ENCODE measurements around the gene ZNF664.
A peak's percentile ranks its signal among the peaks of the same experiment; 100 is the strongest.

ZNF664 gene

DNA sequence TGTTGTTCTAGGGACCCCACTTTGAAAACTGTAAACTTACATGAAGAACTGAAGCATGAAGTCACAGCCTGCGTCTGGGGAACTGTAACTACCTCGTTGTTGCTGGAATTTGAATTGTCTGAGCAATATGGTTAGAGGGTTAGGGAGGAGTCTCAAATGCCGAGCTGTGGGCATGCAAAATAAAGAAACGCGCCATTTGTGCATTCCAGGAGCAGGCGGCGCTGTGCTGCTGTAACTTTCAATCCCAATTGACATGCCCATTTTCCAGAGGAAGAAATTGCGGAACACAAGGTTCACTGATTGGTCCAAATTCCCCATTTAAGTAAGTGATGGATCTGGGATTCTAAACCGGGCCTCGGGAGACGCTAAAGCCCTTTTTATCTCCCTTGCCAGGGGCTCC, 61.3 kb downstream of the ZNF664 start:
- DNase-seq: no peak

DNA sequence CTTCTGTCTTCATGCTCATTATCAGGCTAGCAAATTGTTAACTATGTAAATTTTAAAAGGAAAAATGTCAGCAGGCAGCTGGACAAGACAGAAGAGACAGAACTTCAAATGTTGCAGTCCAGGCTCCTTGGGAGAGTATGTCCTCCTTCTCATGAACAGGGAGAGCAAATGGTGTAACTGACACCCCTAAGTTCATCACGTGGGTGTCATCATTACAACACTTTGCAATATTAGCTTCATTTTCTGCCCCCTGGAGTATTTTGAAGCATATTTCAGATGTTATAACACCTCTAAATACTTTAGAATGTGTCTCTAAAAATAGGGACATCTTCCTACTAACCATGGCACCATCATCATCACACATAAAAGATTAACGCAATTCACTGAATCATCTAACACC, 62.1 kb downstream of the ZNF664 start:
- no peak for DNase-seq

DNA sequence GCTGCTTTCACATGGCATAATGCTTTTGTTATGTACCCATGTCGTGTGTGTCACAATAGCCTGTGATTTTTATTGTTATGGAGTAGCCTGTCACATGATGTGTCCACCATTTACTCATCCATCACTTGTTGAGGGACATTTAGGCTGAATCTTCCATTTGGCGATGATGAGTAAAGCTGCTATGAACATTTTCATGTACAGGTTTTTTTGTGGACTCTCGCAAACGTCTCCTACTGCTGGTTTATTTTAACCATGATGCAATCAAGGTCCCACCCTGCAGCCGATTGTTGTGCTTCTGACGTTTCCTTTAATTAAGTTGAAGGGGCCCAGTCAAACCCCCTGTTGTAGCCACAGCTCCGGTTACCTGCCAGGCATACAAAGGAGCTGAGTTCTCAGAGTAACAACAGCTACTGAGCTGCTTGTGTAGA, 63.2 kb downstream of the ZNF664 start:
- no peak for DNase-seq

DNA sequence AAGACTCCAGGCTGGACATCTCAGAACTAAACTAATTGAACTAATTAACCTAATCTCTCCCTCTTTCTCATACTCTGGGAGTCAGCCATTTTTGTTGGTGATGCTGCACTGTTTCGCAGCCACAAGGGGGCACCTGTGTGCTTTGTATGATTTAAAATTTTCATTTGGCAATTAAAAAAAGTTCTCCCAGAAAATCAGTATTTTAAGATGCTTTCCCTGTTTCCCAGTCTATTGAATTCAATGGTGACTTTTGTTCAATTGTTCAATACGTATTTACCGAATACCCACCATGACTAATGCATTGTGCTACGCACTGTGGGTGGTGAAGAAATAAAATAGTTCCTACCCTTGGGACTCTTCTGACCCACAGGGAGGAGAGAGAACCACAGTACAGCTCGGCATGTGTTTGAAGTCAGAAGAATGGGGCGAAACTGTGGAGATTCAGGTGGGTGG, 63.7 kb downstream of the ZNF664 start:
- peak in 7 of 14 donors; percentile 8 to 52 (median 28) for DNase-seq

DNA sequence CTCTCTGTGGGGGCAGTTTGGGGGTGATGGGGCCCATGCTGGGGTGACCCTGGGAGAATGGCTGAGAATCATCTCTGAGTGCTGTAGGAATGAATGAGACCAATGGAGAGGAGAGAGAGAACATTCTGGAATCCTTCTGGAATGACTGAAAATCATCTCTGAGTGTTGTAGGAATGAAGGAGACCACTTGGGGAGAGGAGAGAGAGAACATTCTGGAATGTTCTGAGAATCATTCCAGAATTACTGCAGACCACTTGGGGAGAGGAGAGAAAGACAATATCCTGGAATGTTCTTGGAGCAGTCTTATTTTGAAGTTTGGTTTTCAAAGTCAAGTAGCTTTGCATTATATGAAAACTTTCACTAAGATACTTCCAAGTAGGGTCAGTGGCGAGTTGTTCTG, 64.3 kb downstream of the ZNF664 start:
- DNase-seq: no peak

DNA sequence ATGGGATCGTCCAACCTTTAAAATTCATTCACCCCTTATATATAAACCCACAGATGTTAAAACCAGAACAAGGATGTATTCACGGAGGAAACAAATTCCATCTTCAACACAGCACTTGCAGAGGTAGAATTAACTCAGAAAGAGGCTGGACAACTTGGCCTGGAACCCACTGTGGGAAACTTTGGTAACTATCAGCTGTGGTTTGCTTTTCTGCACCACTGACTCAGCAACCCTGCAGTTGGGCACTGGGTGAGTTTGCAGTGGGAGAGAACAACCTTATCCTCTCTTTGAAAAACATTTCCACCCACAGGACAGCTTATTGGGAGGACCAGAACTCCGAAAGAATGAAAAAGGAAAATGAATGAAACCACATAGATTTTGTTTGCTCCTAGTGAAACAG, 66.3 kb downstream of the ZNF664 start:
- no peak for DNase-seq

DNA sequence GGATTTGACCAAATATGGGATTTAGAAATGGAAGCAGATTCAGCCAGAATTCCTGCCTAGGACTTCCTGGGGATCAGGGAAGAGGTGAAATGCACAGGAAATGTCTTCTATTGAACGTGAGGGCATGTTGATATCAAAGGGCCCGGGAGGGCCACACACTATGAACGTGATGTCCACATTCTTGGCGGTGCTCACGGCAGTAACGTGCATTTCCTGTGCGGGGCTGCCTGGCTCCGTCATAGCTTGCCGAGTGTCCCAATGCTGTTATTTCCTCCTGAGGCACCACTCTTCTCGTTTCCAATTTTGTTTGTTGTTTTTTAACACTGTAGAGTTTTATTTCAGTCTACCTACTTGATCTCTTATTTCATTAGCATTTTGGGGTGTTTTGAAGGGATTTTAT, 67.3 kb downstream of the ZNF664 start:
- no peak for DNase-seq

DNA sequence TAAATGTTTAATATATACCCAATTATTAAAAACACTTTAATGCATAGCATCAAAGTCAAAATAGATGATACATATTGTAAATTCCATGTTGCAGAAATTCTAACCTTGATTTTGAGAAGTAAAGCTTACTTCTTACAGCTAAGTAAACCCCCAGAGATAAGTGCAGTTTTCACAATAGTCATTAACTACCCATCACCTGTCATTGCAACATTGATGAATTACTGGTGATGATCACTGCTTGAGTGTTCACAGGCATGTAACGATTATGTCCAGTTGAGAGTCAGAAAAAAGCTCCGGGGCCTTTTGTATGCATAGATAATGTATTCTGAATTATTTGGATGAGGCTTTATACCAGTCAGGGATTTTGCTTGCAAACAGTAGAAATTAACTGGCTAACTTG, 67.7 kb downstream of the ZNF664 start:
- DNase-seq: no peak

DNA sequence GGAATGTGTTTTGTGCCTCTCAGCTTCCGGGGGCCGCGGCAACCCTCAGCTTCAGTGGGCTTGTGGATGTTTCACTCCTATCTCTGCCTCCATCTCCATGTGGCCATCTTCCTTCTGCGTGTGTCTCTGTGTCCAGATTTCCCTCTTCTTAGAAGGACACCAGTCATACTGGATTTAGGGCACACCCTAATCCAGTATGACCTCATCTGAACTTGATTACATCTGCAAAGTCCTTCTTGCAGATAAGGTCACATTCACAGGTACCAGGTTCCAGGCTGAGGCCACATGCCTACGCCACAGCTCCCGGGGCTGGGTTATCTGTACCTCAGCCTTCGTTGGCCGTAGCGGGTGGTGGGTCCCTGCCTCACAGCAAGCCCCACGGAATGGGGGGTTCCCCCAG, 68.9 kb downstream of the ZNF664 start:
- DNase-seq: no peak

DNA sequence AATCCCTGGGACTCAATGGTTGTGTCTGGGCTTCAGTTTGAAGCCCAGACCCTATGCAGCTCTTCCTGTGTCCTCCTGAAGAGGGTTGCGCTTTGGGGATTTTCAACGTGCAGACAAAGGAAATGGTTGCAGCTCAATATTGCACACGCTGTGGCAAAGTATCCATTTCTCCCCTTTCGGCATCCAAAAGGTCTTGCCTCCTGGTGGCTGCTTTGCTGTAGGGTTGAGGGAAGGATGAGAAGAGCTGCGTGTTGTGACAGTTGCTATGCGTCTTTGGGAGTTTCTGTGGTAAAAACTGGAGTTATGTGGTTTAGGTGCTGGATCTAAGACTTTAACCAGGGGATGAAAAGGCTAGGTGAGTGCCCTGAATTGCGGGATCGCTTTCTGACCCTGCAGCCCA, 71.0 kb downstream of the ZNF664 start:
- DNase-seq: no peak

DNA sequence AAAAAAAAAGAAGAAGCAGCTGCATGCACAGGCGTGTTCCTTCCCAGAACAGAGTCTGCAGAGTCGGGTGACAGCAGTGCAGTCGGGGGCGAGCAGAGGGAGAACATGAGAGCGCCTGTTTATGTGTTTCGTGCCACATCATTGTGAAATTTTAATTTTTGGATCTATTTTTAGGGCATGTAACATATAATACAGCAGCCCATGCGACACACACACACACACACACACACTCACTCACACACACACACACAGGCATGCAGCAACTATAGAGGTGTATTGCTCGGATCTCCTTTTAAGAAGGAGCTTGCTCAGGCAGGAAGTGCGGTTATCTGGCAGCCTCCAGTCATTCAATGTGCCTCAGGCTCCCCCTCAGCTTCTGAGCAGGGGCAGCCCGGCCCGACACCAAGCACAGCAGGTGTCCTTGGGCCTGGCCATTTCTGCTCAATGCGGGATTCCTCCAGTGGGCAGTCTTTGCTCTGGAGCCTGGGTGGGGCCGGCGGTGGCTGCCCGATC, 71.8 kb downstream of the ZNF664 start:
- DNase-seq: no peak

DNA sequence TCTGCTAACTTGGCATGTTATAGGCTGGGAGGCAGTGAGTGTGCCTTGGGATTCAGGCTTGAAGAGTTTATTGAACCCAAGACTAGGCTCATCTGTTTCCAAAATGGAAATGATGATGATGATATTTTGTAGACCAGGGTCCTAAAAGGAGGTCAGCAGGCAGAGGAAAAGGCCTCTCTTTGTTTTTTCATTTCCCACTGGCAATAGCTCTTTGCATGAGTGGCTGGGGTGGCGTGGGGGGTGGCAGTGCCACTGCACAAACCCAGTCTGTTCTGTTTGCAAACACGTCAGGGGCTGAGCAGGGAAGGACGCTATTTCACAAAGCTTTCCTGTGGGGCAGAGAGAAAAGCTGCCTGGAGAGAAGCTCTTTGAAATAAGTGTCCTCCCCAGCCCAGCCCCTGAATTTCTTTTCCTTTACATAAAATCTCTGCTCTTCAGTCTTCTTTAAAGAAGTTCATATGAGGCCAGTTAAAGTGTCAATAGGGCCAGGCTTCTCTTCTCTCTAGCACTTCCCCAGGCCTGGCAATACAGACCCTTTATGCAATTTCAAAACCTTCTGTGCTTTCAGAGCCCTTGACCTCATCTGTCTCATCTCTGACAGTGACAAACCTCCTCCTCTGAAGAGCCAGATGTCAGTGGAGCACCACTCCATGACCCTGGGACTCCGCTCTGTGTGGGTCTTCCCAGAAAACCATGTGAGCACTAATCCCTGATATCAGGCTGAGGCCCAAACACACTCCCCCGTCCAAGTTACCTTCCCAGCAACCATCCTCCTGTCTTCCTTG, 72.8 kb downstream of the ZNF664 start:
- DNase-seq: peak in 12 of 14 donors; percentile 21 to 79 (median 60)

DNA sequence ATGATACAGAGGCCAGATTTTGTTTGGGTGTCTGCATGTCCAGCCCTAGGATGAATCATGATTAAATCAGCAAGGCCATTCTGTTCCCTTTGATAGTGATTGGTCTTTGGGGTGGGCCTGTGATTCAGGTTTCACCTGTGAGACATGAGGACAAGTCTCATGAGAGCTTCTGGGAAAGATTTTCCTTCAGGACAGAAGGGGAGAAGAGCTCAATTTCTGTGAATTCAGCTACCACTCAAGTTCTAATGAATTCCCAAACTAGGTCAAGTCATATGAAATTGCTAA, 73.4 kb downstream of the ZNF664 start:
- DNase-seq: no peak

DNA sequence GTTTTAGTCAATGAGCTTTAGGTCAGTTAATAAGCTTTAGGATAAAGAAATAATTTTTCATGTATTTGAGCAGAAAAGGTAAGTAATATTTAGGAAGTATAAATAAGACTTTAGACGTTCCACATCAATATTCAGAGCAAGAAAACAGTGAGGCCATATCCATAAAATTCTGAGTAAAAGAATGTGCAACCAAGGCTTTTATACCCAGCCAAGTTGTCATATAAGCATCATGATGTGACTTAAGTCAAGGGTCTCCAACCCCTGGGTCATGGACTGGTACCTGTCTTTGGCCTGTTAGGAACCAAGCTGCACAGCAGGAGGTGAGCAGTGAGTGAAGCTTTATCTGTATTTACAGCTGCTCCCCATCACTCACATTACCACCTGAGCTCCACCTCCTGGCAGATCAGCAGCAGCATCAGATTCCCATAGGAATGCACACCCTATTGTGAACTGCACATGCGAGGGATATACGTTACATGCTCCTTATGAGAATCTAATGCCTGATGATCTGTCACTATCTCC, 74.1 kb downstream of the ZNF664 start:
- no peak for DNase-seq

DNA sequence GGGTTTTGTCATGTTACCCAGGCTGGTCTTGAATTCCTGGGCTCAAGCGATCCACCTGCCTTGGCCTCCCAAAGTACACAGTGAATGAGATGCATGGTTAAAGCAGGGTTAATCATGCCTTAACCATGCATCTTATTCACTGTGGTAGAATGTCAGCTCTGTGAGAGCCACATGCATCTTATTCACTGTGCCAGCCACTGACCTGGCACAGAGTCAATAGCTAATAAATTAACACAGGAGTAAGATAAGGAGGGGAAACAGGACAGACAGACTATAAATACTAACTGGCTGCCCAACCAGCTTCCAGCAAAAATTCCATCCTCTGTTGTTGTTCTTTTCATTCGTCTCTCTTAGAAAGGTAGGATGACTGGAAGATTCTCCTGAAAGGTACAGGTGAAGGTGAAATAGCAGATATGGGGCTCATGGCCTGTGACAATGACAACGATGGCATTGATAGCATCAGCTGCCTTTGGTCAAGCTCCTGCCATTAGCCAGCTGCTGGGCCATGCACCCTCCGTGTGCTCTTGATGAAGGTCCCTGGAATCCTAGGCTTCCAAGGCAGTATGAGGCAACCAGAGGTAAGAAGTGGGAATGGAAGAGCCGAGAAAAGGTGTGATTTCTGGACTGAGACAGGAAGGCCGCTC, 76.6 kb downstream of the ZNF664 start:
- DNase-seq: no peak

DNA sequence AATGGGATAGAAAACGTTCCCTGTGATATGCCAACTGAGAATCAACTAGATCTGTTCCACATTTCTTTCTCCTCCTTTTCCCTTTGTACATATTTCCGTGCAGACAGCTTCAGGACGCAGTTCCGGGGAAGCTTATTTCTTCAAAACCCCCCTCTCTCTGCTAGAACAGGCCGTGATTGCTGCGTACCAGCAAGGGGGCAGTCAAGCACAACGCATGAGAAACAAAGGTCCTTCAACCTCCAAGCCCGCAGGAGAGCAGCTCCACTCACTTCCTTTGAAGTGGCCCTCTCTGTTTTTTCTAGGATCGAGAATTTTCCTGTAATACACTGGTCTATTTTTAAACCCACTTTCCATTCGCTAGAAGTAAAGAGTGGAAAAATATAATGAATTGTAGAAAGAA, 80.8 kb downstream of the ZNF664 start:
- peak in 12 of 14 donors; percentile 6 to 48 (median 20) for DNase-seq

DNA sequence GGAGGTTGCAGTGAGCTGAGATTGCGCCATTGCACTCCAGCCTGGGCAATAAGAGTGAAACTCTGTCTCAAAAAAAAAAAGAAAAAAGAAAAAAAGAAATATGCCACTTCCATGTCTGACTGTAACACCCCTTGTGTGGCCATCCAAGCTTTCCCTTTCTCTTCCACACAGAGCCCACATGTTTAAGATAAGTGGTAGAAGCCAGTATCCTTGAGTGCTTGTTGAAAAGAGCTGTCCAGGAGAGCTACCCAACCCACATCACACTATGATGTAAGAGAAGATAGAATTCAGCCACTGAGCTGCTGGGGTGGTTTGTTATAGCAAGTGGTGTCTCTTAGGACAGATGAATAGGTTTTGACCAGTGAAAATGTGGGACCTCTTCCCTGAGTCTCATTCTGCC, 82.1 kb downstream of the ZNF664 start:
- no peak for DNase-seq

DNA sequence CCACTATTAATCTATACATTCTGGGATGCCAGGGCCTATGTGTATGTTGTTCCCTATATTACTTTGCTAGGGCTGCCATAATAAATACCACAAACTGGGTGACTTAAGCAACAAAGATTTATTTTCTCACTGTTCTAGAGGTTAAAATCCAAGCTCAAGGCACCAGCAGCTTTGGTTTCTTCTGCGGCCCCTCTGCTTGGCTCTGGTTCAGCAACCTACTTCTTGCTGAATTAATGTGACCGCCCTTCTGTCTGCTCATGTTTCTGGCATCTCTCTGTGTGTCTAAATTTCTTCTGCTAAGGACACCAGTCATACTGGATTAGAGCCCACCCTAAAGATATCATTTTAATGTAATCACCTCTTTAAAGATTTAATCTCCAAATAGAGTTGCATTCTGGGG, 84.7 kb downstream of the ZNF664 start:
- no peak for DNase-seq

DNA sequence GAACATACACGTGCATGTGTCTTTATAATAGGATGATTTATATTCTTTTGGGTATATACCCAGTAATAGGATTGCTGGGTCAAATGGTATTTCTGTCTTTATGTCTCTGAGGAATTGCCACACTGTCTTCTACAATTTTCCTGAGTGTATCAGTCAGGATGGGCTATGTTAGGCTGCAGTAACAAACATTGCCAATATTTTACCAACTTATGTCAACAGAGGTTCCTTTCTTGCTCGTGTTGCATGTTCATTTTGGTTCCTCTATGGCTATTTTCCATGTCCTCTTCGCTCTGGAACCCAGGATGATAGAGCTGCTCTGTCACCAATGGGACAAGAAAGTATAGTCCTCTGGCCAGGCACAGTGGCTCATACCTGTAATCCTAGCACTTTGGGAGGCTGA, 86.7 kb downstream of the ZNF664 start:
- DNase-seq: no peak

All from C1 segment of cervical spinal cord (tissue), 14 donors.